AG04449 (cell line): Measurements from ENCODE around the gene KANSL1.

Experiments used
- CTCF ChIA-PET: fragments of 350-600 bp; formaldehyde crosslinking; extraction: SDS; loops from one replicate; lab custom pipeline; 2021; ENCODE audit warnings: antibody characterized with exemption; lab: Yijun Ruan, JAX
- POLR2A ChIA-PET: fragments of 400-600, 350-600 bp; formaldehyde crosslinking; extraction: SDS; loops from one replicate; lab custom pipeline; 2020; ENCODE audit warnings: antibody characterized with exemption, inconsistent platforms; lab: Yijun Ruan, JAX
- DNase-seq: peaks from one replicate; pipeline ENCODE4 v3.0.0-alpha.2; 2010; ENCODE audit warnings: low read depth, low spot score
- H3K4me3 ChIP-seq: 2 replicates; pipeline ENCODE4 v1.5.1; 2011; ENCODE audit warnings: low read depth, mild to moderate bottlenecking, control low read depth, low read length
- CTCF ChIP-seq: IDR thresholded peaks from one replicate; pipeline ENCODE4 v1.5.1; 2011; ENCODE audit warnings: mild to moderate bottlenecking, moderate library complexity, low read length, control low read depth, inconsistent platforms; ENCODE audit not compliant: insufficient read depth; ENCODE audit errors: missing control alignments

KANSL1 gene

GRCh38 chr17:45995627-45996270 lies 197.5 kb downstream of the KANSL1 start:
- no peak overlapping the region for H3K4me3 ChIP-seq
- no peak for DNase-seq
- ChIA-PET CTCF (interaction anchor here (1.0 to 1.5 kb wide), 2 partner anchors 9 to 46 kb away, joined by 3 to 4 read pairs; no protein-coding TSS in a partner anchor), POLR2A (no interaction called here)
- TF ChIP-seq CTCF: no peak

- TF ChIP-seq CTCF: no peak
- POLR2A ChIA-PET: no interaction called here
- DNase-seq: no peak
- no peak overlapping the region for H3K4me3 ChIP-seq
- CTCF ChIA-PET: interaction anchor here (1.0 to 1.5 kb wide), 2 partner anchors 10 to 46 kb away, joined by 3 to 4 read pairs; no protein-coding TSS in a partner anchor
Observed at GRCh38 chr17:45994987-45995386, 198.2 kb downstream of the KANSL1 start.

GRCh38 chr17:45993962-45994627 lies 199.1 kb downstream of the KANSL1 start:
- ChIA-PET CTCF (no interaction called here), POLR2A (no interaction called here)
- no peak overlapping the region for H3K4me3 ChIP-seq
- DNase-seq: no peak
- no peak for TF ChIP-seq CTCF

- TF ChIP-seq CTCF: no peak
- CTCF ChIA-PET: interaction anchor here (1.6 kb wide), 1 partner anchor 10 kb away, joined by 8 read pairs; no protein-coding TSS in a partner anchor
- DNase-seq: no peak
- POLR2A ChIA-PET: no interaction called here
- H3K4me3 ChIP-seq: no peak overlapping the region
Observed at GRCh38 chr17:45992904-45993303, 200.3 kb downstream of the KANSL1 start.

GRCh38 chr17:45992175-45992574 lies 201.1 kb downstream of the KANSL1 start:
- DNase-seq: no peak
- ChIA-PET CTCF (interaction anchor here (1.6 kb wide), 1 partner anchor 11 kb away, joined by 8 read pairs; no protein-coding TSS in a partner anchor), POLR2A (no interaction called here)
- TF ChIP-seq CTCF: no peak
- H3K4me3 ChIP-seq: no peak overlapping the region

GRCh38 chr17:45991341-45991740 lies 201.9 kb downstream of the KANSL1 start:
- H3K4me3 ChIP-seq: no peak overlapping the region
- DNase-seq: no peak
- TF ChIP-seq CTCF: no peak
- POLR2A ChIA-PET: no interaction called here
- CTCF ChIA-PET: interaction anchor here (1.6 to 2.8 kb wide), 3 partner anchors 12 to 42 kb away, joined by 6 to 24 read pairs (median 8); no protein-coding TSS in a partner anchor
